GM21447 (cell line): ENCODE results near the gene FCN2.

Experiments used
- ATAC-seq: cut with Tn5 transposase; IDR thresholded peaks from one replicate; pipeline ENCODE4 v1.9.1; 2021; ENCODE audit not compliant: unreplicated experiment

FCN2 gene

DNA sequence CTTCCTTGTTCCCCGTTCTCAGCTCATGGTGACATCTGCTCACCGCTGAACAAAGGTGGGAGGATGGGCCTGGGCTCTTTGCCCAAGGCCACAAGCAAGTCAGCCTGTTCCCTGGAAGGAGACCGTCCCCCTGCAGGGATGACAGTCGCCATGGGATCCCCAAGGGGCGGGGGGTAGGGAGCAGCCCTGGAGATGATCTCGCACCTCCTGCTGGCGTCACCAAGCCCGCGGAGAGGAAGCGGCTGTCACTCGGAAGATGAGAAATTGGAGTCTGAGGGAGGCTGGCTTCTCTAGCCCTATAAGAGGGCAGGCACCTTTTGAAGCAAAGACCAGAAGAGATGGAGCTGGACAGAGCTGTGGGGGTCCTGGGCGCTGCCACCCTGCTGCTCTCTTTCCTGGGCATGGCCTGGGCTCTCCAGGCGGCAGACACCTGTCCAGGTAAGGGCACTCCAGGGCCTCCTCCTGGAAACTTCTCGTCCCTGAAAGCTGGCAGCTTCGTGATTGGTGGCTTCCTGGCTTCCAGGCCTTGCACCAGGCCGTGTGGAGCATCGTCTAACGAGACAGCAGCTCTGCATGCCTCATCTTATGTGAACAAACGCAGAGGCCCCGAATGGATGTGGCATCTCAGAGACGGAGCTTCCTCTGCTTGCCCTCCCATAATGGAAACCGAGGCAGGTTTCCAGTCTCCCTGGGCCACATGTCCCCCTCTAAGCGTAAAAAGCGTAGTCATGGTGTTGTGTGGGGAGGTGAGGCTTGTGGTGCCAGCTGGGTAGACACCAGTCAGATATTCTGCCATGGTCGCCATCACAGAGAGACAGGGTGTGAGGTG is at the start of gene FCN2:
Gene FCN2, plus strand, starts transcription at position 327 of the 829 bp plus-strand sequence. Its CDS starts 12 bp downstream, at position 339.
- no peak for ATAC-seq

- no peak for ATAC-seq
These were observed 49.5 kb upstream of the FCN2 start for GRCh38 chr9:134830926-134831720.

DNA sequence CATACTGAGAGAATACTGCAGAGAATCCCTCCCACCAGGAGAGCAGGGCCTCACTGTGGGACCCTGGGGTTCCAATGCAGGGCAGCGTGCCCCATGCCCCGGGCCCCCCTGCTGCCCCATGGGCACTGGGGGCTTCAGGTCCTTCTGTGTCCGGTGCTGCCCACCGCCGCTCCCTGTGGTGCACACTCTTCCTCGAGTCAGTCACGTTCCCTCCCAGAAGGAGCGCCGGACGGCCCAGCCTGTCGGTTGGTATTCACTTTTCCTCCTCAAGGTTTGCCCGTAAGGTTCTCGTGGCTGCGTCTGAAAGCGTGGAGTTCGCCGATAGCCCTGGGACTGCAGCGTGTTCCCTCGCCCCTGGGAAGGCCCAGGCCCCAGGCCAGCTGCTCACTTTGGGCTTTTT is 48.1 kb upstream of the FCN2 start:
- no peak for ATAC-seq

DNA sequence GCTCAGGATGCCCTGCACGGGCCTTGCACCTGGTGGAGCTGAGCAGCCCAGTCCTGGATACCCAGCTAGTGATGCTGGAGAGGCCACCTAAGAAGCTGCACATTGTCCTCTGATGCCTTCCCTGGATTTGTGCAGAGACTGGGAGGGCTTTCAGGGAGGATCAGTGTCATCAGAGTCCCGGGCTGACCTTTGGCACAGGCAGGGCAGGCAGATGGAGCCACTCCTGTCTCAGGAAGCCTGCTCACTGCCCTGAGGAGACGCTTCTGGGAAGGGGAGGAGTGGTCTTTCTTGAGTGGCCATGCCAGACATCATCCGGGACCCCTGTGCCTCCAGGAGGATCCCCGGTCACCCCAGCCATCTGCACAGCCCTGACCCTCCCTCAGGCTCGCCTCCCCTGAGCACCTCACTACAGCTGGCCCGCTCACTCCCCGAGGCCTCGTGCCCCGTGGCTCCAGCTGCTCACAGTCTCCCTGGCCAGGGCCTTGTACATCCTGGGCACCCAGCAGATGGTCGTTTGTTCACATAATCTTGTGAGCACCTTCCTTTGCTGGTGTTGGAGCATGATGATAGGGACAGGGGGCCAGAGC is 47.2 kb upstream of the FCN2 start:
- ATAC-seq = no peak

DNA sequence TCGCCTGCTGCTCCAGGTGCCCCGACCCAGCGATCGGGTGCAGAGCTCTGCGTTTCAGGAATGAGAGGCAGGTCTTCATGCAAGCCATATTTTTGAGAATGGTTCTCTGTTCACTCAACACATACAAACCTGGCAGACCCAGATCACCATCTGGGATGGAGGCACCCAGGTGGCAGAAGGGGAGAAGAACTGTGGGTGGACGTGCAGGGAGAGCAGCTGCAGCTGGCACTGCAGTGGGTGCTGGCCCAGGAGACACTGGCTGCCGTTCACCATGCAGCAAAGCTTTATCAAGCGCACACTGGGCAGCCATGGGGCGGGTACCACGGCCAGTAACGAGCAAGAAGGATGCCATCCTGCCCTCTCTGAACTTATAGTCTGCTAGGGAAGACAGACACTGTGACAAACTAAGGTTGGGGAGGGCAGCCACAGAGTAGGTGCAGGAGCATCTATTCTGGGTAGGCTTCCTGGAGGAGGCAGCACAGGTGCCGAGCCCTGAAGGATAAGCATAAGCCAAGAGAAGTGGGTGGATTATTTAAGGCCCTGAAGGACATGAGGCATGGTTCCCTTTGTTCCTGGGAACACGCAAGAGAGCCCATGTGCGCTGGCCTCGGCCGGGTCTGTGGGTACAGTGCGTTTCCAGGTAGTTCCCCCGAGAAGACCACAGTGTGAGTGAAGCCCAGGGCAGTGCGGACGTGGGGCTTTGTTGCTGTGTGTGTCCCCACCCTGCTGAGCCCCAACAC is 46.2 kb upstream of the FCN2 start:
- ATAC-seq = no peak

GRCh38 chr9:134834957-134835419 is 45.6 kb upstream of the FCN2 start:
- ATAC-seq = no peak

DNA sequence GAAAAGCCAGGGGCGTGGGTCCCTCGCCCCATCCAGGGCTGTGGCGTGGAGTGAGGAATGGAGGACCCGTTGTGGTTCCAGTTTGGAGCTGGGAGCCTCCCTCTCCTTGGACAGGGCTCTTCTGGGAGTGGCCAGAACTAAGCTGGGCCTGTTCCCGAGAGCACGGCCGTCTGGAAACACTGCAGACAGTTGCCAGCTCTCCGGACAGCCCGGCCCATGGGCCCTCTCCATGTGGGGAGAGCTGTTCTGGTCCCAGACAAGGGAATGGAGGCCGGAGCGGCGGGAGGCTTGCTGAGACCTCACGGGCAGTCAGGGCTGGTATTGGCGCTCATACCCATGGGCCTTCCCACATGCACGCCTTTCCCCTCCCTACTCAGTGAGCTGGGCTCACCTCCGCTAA is 45.2 kb upstream of the FCN2 start:
- no peak for ATAC-seq

- ATAC-seq = no peak
These were observed 44.6 kb upstream of the FCN2 start for GRCh38 chr9:134835987-134836386.

DNA sequence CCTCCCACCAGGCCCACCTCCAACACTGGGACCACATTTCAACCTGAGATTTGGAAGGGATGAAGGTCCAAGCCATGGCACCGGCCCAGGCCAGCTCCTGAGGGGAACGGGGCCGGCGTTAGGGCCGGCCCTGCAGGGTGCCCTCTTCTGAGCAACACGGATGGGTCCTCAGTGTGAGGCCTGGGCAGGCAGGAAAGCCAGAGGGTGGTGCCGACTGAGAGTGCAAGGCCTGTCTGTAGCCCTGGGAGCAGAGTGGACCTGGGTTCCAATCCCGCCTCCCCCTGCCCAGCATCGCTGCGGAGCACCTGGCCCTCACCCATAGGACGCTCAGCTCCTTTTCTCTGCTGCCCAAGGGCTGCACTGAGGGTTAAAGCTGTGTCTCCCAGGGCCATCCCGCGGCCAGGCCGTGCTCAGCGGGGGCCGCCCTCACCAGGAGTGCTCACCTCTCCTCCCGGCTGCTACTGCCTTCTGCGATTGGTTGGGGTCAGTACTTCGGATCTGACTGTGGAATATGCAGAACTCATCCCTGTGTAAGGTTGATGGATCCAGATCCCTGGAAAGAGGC is 44.1 kb upstream of the FCN2 start:
- no peak for ATAC-seq

DNA sequence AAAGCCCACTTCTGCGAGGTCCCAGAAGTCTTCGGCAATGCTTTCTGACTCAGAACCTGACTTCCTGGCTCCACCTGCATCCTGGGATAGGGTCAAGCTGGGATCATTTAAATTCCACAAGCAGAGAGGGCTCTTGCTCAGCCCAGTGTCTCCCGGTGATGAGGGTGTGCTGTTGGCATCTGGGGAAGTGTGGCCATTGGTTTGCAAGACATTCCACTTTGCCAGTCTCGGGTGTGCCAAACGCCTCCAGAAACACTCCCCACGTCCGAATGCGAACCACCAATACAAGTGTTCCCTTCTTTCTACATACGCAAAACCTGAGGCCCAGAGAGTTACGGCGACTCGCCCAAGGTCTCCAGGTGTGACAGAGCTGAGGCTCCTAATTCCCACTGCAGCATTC is 43.1 kb upstream of the FCN2 start:
- no peak for ATAC-seq

GRCh38 chr9:134838651-134839454 is 41.8 kb upstream of the FCN2 start:
- no peak for ATAC-seq

DNA sequence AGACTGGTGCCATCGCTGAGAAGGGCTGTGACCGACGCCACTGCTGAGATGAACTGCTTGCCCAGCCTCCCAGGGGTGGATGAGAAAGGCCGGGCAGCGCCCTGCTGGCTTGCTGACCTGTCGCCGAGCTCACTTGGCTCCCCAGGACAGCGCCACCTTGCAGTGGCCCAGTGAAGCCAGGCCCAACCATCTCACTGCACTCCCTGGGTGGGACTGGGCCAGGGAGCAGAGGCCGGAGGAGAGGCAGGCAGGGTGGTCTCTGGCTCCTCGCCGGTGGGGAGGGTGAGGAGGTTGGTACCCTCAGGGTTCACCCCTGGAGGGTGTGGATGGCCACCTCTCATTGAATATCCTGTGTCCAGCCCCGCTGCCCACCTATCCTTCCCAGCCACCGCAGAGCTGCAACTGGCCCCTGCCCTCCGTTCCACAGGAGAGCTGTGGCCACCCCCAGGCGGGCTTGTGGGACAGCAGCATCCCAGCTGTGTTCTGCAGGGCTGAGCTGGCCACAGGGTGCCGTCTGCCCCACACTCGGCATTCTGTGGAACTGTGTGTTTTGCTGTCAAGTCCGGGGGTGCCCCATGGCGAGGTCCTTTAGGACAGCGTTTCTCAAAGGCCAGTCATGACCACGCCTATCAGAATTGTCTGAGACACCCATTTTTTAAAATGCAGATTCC is 41.0 kb upstream of the FCN2 start:
- ATAC-seq = no peak

- ATAC-seq = no peak
These were observed 40.1 kb upstream of the FCN2 start for GRCh38 chr9:134840511-134840910.

DNA sequence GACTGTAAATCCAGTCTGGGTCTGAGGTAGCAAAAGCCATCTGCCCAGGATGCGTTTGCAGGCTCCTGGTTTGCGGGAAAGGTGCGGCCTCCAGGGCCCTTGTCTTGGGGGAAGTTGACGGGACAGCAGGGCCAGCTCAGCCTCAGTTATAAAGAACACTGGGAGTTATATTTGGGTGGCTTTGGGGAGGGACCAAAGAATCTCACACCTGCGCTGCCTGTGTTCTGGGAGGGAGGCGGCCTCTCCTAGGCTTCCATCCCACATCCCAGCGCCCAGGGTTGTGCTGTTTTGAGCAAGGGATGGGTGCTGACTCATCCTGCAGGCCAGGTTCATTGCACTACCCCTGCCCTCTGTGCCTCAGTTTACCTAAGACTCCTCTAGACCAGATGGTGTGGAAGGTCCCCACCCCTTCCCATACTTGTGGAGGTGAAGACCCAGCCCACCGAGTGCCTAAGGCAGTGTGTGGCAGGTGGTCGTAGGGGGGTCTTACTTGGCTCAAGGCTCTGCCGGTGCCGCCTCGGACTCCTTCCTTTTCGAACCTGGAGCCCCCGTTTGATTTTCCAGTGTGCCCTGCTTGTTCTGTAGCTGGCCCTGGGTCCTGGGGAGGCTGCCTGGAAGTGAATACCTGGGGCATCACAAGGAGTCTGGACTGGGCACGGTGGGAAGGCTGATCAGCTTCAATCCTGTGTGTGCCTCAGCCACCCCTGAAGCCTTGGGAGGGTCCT is 39.3 kb upstream of the FCN2 start:
- ATAC-seq = no peak

GRCh38 chr9:134842321-134842720 is 38.3 kb upstream of the FCN2 start:
- ATAC-seq = no peak

DNA sequence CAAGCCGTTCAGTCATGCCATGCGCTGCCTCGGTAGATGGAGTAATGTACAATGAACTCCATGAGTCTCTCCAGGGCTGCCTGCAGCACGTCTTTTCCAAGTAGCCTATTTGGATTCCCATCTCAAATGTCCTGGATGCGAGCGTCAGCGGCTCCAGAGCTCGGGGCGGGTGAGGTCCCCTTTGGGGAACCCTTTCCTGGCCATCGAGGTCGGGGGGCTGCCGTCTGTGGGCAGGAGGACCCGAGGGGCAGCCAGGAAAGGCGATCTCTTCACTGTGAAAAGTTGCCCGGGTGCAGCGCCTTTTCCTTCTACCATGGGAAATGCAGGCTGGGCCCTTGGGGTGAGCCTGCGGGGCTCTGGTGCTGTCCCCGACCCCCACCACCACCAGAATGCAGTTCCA is 36.9 kb upstream of the FCN2 start:
- ATAC-seq = no peak

GRCh38 chr9:134844821-134845220 is 35.8 kb upstream of the FCN2 start:
- ATAC-seq = no peak

DNA sequence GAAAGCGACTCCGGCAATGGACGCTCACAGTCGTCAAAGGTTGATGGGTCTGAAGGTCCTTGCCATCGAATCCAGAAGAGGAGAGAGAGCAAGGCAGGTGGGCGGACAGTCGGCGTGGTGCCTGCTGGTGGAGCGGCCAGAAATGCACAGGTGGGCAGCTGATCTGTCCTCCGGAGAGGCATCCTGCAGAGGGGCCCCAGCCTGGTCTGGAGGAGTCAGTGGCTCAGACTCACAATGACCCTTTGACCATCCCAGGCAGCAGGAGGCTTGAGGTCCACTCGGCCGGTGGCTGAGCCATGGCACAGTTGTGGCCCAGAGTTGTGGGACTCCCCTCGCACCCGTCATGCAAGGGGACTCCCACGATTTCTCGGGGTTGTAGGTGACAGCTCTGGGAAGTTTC is 34.4 kb upstream of the FCN2 start:
- no peak for ATAC-seq

DNA sequence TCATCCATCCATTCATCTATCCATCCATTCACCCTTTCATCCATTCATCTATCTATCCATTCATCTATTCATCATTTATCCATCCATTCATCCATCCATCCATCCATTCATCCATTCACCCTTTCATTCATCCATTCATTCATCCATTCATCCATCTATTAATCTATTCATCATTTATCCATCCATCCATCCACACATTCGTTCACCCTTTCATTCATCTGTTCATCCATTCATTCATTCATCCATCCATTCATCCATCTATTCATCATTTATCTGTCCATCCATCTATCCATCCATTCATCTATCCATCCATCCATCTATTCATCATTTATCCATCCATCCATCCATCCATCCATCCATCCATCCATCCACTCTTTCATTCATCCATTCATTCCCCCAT is 33.9 kb upstream of the FCN2 start:
- ATAC-seq = no peak
